Liver (tissue), 9 donors: ENCODE measurements around the gene MINDY1. TPM values are rescaled to one million over a fixed set of nuclear protein-coding genes. Genes with fewer than 3 reads are reported as not detected.

Experiments used
- DNase-seq: peaks from one replicate; pipeline ENCODE4 v3.0.0-alpha.2; 2017; ENCODE audit warnings: low spot score
- H3K27ac ChIP-seq, 2 donors: one replicate each; pipeline ENCODE4 v1.7.0; 2013; ENCODE audit warnings: inconsistent platforms in 2 of 2, low read length in 2 of 2, control low read depth in 1 of 2, low read depth in 1 of 2, mild to moderate bottlenecking in 1 of 2
- H3K27me3 ChIP-seq, 4 donors: one replicate each; pipeline versions ENCODE4 v1.6.1 to v1.7.0; 2013; ENCODE audit warnings: low read length in 3 of 4, inconsistent platforms in 1 of 4, mild to moderate bottlenecking in 1 of 4, moderate library complexity in 1 of 4; ENCODE audit not compliant: control insufficient read depth in 4 of 4, insufficient read depth in 4 of 4
- H3K36me3 ChIP-seq, 4 donors: one replicate each; pipeline versions ENCODE4 v1.6.1 to v1.7.0; 2013; ENCODE audit warnings: low read length in 3 of 4, mild to moderate bottlenecking in 3 of 4, low read depth in 1 of 4, moderate library complexity in 1 of 4; ENCODE audit not compliant: control insufficient read depth in 4 of 4, insufficient read depth in 3 of 4
- H3K4me1 ChIP-seq, 4 donors: one replicate each; pipeline versions ENCODE4 v1.6.1 to v1.7.0; 2013; ENCODE audit warnings: low read length in 3 of 4, mild to moderate bottlenecking in 3 of 4, moderate library complexity in 1 of 4; ENCODE audit not compliant: control insufficient read depth in 4 of 4, insufficient read depth in 4 of 4
- H3K4me3 ChIP-seq, 3 donors: one replicate each; pipeline versions ENCODE4 v1.6.1 to v1.7.0; 2013; ENCODE audit warnings: low read length in 3 of 3, control low read depth in 1 of 3, low read depth in 1 of 3, mild to moderate bottlenecking in 1 of 3
- H3K9ac ChIP-seq, 2 donors: one replicate each; pipeline ENCODE4 v1.7.0; 2013; ENCODE audit warnings: low read length in 2 of 2, mild to moderate bottlenecking in 2 of 2, moderate library complexity in 2 of 2, control low read depth in 1 of 2, low read depth in 1 of 2
- H3K9me3 ChIP-seq, 4 donors: one replicate each; pipeline versions ENCODE4 v1.6.1 to v1.7.0; 2013; ENCODE audit warnings: low read length in 3 of 4; ENCODE audit not compliant: control insufficient read depth in 4 of 4
- CTCF ChIP-seq: fragments of 150-350 bp; IDR thresholded peaks from 2 replicates; pipeline ENCODE4 v1.5.1; 2017; ENCODE audit warnings: improper control_type of control experiment, low read depth, low read length; ENCODE audit not compliant: missing input control
- EGR1 ChIP-seq, 2 donors: IDR thresholded peaks; 2 replicates each; pipeline ENCODE4 v1.6.1; 2016 to 2018; ENCODE audit warnings: antibody characterized with exemption in 2 of 2, low read depth in 2 of 2
- FOXA1 ChIP-seq: IDR thresholded peaks from 2 replicates; pipeline ENCODE4 v1.6.1; 2016; ENCODE audit warnings: antibody characterized with exemption
- GABPA ChIP-seq, 2 donors: IDR thresholded peaks in 1 of 2; conservative IDR thresholded peaks in 1 of 2; 2 replicates each; pipeline ENCODE4 v1.6.1; 2016; ENCODE audit warnings: antibody characterized with exemption in 2 of 2, mild to moderate bottlenecking in 1 of 2, moderate library complexity in 1 of 2
- HNF4A ChIP-seq, 2 donors: conservative IDR thresholded peaks; 2 replicates each; pipeline ENCODE4 v1.6.1; 2016; ENCODE audit warnings: antibody characterized with exemption in 2 of 2, mild to moderate bottlenecking in 2 of 2
- HNF4G ChIP-seq: IDR thresholded peaks from 2 replicates; pipeline ENCODE4 v1.6.1; 2016; ENCODE audit warnings: antibody characterized with exemption
- JUND ChIP-seq, 2 donors: IDR thresholded peaks; 2 replicates each; pipeline ENCODE4 v1.6.1; 2016; ENCODE audit warnings: antibody characterized with exemption in 2 of 2
- MAX ChIP-seq: IDR thresholded peaks from 2 replicates; pipeline ENCODE4 v1.6.1; 2016; ENCODE audit warnings: antibody characterized with exemption
- NR2F2 ChIP-seq: IDR thresholded peaks from 2 replicates; pipeline ENCODE4 v1.6.1; 2016; ENCODE audit warnings: antibody characterized with exemption
- RAD21 ChIP-seq, 2 donors: IDR thresholded peaks; 2 replicates each; pipeline ENCODE4 v1.6.1; 2016; ENCODE audit warnings: antibody characterized with exemption in 2 of 2, mild to moderate bottlenecking in 2 of 2
- RXRA ChIP-seq, 2 donors: IDR thresholded peaks; 2 replicates each; pipeline ENCODE4 v1.6.1; 2017 to 2018; ENCODE audit warnings: antibody characterized with exemption in 2 of 2, mild to moderate bottlenecking in 1 of 2
- SP1 ChIP-seq: IDR thresholded peaks from 2 replicates; pipeline ENCODE4 v1.6.1; 2018; ENCODE audit warnings: antibody characterized with exemption, mild to moderate bottlenecking
- TAF1 ChIP-seq: conservative IDR thresholded peaks from 2 replicates; pipeline ENCODE4 v1.6.1; 2016; ENCODE audit warnings: antibody characterized with exemption, mild to moderate bottlenecking
- YY1 ChIP-seq: IDR thresholded peaks from 2 replicates; pipeline ENCODE4 v1.6.1; 2016; ENCODE audit warnings: antibody characterized with exemption, mild to moderate bottlenecking
- ZBTB33 ChIP-seq: IDR thresholded peaks from 2 replicates; pipeline ENCODE4 v1.6.1; 2016; ENCODE audit warnings: antibody characterized with exemption
- WGBS: extraction: QIAGEN DNeasy Blood & Tissue Kit; methylation state at CpG from one replicate; pipeline ENCODE4 v1.1.7; 2013; 5-methylcytosine and 5-hydroxymethylcytosine counted together
- polyA plus RNA-seq, 2 donors: library from polyadenylated mRNA; stranded (reverse) in 1 of 2; unstranded in 1 of 2; fragments of 200-250 nt in 1 of 2; fragments of >200 nt in 1 of 2; fragmentation: Nextera tagmentation in 1 of 2; extraction: Ambion mirVana in 1 of 2; gene quantifications; one replicate each; pipeline versions ENCODE4 v1.2.1 to v1.2.3, GENCODE V29; 2013 to 2015
- total RNA-seq, 2 donors: library from RNA; depleted of rRNA; stranded (reverse); fragments of >200 nt; gene quantifications; one replicate each; pipeline ENCODE4 v1.2.3, GENCODE V29; 2014
- TF ChIP-seq, protein P1 (sequence below): IDR thresholded peaks from 2 replicates; pipeline ENCODE4 v1.6.1; 2016; ENCODE audit warnings: antibody characterized with exemption
- TF ChIP-seq, protein P2 (sequence below): IDR thresholded peaks from 2 replicates; pipeline ENCODE4 v1.6.1; 2016; ENCODE audit warnings: antibody characterized with exemption, mild to moderate bottlenecking
- donor health status: healthy.
- donor health status: healthy.
- donor health status: healthy.
- donor health status: healthy.
- donor health status: healthy.

Gene MINDY1
- total and polyA plus RNA-seq, 4 donors, result 7.3 to 21.3 (median 9.0) TPM

DNA sequence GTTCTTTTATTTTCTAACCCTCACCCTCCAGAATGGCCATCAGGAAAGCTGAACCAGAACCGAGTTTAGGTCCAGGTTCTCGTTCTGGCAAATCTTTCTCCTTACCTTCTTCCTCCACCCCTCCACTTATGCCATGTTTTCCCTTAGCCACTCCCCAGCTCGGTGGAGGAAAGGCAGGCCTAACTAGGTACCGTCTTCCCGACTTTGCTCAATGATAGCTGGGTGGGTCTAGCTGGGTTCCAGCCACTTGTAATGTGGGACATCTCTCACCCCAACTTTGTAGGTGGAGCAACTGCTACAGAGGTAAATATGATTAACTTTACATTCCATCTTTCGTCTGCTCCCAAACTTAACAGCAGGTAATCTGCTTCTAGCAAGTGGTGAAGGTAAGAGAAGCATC, 30.3 kb upstream of the MINDY1 start:
- WGBS, result 89% methylated on average over 6 of the region's 6 CpGs
- Histone ChIP-seq H3K27ac (no peak overlapping the region), H3K27me3 (no peaks in the 10 kb centered on the region), H3K9me3 (no peaks in the 10 kb centered on the region), H3K9ac (no peak overlapping the region), H3K36me3 (peaks cover 6 to 25% (median 15%) of the 10 kb centered on the region in 4 donors), H3K4me3 (no peak overlapping the region), H3K4me1 (no peaks in the 10 kb centered on the region)
- TF ChIP-seq CTCF, result no peak
- TF ChIP-seq HNF4A (conservative IDR thresholded peaks at IDR 0.05), result no peak
- TF ChIP-seq, protein P1, sequence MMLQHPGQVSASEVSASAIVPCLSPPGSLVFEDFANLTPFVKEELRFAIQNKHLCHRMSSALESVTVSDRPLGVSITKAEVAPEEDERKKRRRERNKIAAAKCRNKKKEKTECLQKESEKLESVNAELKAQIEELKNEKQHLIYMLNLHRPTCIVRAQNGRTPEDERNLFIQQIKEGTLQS, result no peak
- no peak for TF ChIP-seq RXRA (IDR thresholded peaks at IDR 0.05)
- TF ChIP-seq HNF4G, result no peak
- TF ChIP-seq YY1, result no peak
- TF ChIP-seq TAF1, result no peak
- TF ChIP-seq, protein P2, sequence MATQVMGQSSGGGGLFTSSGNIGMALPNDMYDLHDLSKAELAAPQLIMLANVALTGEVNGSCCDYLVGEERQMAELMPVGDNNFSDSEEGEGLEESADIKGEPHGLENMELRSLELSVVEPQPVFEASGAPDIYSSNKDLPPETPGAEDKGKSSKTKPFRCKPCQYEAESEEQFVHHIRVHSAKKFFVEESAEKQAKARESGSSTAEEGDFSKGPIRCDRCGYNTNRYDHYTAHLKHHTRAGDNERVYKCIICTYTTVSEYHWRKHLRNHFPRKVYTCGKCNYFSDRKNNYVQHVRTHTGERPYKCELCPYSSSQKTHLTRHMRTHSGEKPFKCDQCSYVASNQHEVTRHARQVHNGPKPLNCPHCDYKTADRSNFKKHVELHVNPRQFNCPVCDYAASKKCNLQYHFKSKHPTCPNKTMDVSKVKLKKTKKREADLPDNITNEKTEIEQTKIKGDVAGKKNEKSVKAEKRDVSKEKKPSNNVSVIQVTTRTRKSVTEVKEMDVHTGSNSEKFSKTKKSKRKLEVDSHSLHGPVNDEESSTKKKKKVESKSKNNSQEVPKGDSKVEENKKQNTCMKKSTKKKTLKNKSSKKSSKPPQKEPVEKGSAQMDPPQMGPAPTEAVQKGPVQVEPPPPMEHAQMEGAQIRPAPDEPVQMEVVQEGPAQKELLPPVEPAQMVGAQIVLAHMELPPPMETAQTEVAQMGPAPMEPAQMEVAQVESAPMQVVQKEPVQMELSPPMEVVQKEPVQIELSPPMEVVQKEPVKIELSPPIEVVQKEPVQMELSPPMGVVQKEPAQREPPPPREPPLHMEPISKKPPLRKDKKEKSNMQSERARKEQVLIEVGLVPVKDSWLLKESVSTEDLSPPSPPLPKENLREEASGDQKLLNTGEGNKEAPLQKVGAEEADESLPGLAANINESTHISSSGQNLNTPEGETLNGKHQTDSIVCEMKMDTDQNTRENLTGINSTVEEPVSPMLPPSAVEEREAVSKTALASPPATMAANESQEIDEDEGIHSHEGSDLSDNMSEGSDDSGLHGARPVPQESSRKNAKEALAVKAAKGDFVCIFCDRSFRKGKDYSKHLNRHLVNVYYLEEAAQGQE, result no peak
- TF ChIP-seq RAD21 (IDR thresholded peaks at IDR 0.05), result no peak
- no peak for TF ChIP-seq ZBTB33
- TF ChIP-seq GABPA (IDR thresholded peaks at IDR 0.05 in 1 of 2, conservative IDR thresholded peaks at IDR 0.05 in 1 of 2), result no peak
- TF ChIP-seq NR2F2, result no peak
- TF ChIP-seq MAX, result no peak
- TF ChIP-seq EGR1 (IDR thresholded peaks at IDR 0.05; ENCODE audit: low read depth in 2 of 2), result no peak
- TF ChIP-seq SP1, result no peak
- TF ChIP-seq FOXA1, result no peak
- no peak for TF ChIP-seq JUND (IDR thresholded peaks at IDR 0.05)
- no peak for DNase-seq

DNA sequence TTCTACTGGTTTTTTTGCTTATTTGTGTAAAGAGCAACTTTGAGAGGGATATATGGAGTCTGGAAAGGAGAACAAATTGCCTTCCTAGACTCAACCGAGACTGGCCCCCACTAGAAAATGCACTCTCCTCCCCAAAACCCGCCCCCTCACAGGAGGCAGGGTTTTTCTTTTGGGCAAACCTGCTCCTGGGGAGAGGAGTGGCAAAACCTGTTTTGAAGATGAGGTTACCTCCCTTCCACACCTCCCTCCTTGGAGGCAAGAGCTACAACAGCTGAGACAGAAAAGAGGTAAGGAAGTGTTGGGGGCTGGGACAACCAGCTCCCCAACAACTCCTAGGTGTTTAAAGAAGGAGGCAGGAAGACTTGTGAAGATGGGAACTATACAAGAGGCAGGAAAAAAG, 29.7 kb upstream of the MINDY1 start, which contains the start of gene BNIPL:
BNIPL (plus strand) TSS at position 231 of the 400 bp plus-strand sequence; CDS start at position 371, 140 bp downstream.
- peaks cover 6 to 28% (median 19%) of the 10 kb centered on the region in 4 donors for H3K36me3 ChIP-seq
- H3K4me1 ChIP-seq, result no peaks in the 10 kb centered on the region
- H3K27ac ChIP-seq, result no peak within 1 kb of the TSS
- H3K9me3 ChIP-seq, result no peaks in the 10 kb centered on the region
- H3K27me3 ChIP-seq, result no peaks in the 10 kb centered on the region
- 65% methylated on average over 2 of the region's 2 CpGs for WGBS
- TF ChIP-seq YY1 (no peak), EGR1 (IDR thresholded peaks at IDR 0.05; ENCODE audit: low read depth in 2 of 2) (no peak), MAX (no peak), HNF4A (conservative IDR thresholded peaks at IDR 0.05) (no peak), CTCF (no peak)
- H3K4me3 ChIP-seq, result no peak within 1 kb of the TSS
- no peak for DNase-seq
- H3K9ac ChIP-seq, result no peak within 1 kb of the TSS
